ENCODE measurements around the gene MCU. TPM values are rescaled to one million over a fixed set of nuclear protein-coding genes. Genes with fewer than 3 reads are reported as not detected.

The MCU gene
- total RNA-seq, 1 experiment from 2014 or later, result 37.2 TPM

DNA sequence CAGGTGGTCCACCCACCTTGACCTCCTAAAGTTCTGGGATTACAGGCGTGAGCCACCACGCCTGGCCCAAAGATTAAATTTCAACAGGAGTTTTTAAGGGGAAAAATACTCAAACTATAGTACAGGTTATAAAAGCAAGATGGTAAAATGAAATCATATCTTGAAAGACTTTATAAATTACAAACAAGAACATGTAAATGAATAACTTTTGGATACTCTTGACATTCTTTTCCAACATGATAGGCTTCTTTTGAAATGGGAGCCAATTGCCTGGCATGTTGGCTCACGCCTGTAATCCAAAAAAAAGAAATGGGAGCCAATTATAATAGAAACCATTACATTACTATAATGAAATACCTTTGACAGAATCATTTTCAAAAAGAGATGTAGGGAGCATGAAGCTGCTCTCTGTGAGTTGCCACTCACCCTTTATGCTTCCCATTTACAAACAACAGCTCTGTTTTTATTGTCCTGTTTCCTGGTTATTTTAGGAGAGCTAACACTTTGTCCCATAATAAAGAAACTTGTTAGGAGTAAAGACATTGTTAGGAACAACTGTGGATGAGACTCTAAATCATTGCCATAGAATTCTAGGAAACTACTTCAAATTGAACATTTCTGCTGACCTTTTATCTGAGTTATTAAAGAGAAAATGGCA is 24.6 kb upstream of the MCU start (continued):
- TF ChIP-seq, protein P1, sequence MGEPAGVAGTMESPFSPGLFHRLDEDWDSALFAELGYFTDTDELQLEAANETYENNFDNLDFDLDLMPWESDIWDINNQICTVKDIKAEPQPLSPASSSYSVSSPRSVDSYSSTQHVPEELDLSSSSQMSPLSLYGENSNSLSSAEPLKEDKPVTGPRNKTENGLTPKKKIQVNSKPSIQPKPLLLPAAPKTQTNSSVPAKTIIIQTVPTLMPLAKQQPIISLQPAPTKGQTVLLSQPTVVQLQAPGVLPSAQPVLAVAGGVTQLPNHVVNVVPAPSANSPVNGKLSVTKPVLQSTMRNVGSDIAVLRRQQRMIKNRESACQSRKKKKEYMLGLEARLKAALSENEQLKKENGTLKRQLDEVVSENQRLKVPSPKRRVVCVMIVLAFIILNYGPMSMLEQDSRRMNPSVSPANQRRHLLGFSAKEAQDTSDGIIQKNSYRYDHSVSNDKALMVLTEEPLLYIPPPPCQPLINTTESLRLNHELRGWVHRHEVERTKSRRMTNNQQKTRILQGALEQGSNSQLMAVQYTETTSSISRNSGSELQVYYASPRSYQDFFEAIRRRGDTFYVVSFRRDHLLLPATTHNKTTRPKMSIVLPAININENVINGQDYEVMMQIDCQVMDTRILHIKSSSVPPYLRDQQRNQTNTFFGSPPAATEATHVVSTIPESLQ (CRISPR knock-in tag; IDR thresholded peaks at IDR 0.05), result no peak
- TF ChIP-seq ETV6 (CRISPR knock-in tag; IDR thresholded peaks at IDR 0.05), result no peak
- TF ChIP-seq, protein P2, sequence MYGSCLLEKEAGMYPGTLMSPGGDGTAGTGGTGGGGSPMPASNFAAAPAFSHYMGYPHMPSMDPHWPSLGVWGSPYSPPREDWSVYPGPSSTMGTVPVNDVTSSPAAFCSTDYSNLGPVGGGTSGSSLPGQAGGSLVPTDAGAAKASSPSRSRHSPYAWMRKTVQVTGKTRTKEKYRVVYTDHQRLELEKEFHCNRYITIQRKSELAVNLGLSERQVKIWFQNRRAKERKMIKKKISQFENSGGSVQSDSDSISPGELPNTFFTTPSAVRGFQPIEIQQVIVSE (CRISPR knock-in tag; IDR thresholded peaks at IDR 0.05; ENCODE audit: borderline replicate concordance), result no peak
- TF ChIP-seq, protein P3, sequence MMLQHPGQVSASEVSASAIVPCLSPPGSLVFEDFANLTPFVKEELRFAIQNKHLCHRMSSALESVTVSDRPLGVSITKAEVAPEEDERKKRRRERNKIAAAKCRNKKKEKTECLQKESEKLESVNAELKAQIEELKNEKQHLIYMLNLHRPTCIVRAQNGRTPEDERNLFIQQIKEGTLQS (CRISPR knock-in tag; conservative IDR thresholded peaks at IDR 0.05), result no peak
- TF ChIP-seq, protein P4, sequence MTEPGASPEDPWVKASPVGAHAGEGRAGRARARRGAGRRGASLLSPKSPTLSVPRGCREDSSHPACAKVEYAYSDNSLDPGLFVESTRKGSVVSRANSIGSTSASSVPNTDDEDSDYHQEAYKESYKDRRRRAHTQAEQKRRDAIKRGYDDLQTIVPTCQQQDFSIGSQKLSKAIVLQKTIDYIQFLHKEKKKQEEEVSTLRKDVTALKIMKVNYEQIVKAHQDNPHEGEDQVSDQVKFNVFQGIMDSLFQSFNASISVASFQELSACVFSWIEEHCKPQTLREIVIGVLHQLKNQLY (CRISPR knock-in tag; IDR thresholded peaks at IDR 0.05), result no peak
- TF ChIP-seq NFYB (CRISPR knock-in tag; conservative IDR thresholded peaks at IDR 0.05; ENCODE audit: low read depth), result no peak
- TF ChIP-seq ZNF121 (CRISPR knock-in tag; IDR thresholded peaks at IDR 0.05), result no peak

DNA sequence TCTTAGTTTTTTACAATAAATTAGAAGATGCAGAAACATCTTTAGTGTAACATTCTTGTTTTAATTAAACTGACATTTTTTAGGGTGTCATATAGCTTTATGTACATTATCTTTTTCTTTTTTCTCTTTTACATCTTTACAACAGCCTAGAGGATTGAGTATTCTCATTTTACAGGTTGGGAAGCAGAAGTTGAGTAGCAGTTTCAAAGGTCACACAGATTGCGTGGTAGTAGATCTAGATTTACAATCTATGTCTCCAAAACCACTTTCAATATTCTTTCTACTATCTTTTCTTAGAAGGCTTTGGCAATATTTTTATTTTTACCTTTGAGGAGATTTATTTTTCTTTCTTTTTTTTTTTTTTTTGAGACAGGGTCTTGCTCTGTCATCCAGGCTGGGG is 18.7 kb upstream of the MCU start:
- TF ChIP-seq JAZF1 (CRISPR knock-in tag; IDR thresholded peaks at IDR 0.05) (no peak), JUN (CRISPR knock-in tag; IDR thresholded peaks at IDR 0.05) (no peak), KAT7 (CRISPR knock-in tag; IDR thresholded peaks at IDR 0.05; ENCODE audit: borderline replicate concordance) (no peak), OVOL2 (CRISPR knock-in tag; IDR thresholded peaks at IDR 0.05; ENCODE audit: borderline replicate concordance) (no peak), NFATC4 (CRISPR knock-in tag; IDR thresholded peaks at IDR 0.05) (no peak), NFYB (CRISPR knock-in tag; conservative IDR thresholded peaks at IDR 0.05; ENCODE audit: low read depth) (no peak), FOXK1 (CRISPR knock-in tag; IDR thresholded peaks at IDR 0.05) (no peak), NFE2L1 (CRISPR knock-in tag; IDR thresholded peaks at IDR 0.05) (no peak), CBFB (CRISPR knock-in tag; IDR thresholded peaks at IDR 0.05; ENCODE audit: low read depth) (no peak), EMX1 (CRISPR knock-in tag; IDR thresholded peaks at IDR 0.05) (no peak), CREM (CRISPR knock-in tag; IDR thresholded peaks at IDR 0.05) (no peak), RELA (CRISPR knock-in tag; IDR thresholded peaks at IDR 0.05; ENCODE audit: borderline replicate concordance) (no peak), IRF2 (CRISPR knock-in tag; IDR thresholded peaks at IDR 0.05; ENCODE audit: borderline replicate concordance, low read depth) (no peak), SP1 (CRISPR knock-in tag; conservative IDR thresholded peaks at IDR 0.05) (no peak), CREB1 (CRISPR knock-in tag; IDR thresholded peaks at IDR 0.05) (no peak)
- TF ChIP-seq, protein P5, sequence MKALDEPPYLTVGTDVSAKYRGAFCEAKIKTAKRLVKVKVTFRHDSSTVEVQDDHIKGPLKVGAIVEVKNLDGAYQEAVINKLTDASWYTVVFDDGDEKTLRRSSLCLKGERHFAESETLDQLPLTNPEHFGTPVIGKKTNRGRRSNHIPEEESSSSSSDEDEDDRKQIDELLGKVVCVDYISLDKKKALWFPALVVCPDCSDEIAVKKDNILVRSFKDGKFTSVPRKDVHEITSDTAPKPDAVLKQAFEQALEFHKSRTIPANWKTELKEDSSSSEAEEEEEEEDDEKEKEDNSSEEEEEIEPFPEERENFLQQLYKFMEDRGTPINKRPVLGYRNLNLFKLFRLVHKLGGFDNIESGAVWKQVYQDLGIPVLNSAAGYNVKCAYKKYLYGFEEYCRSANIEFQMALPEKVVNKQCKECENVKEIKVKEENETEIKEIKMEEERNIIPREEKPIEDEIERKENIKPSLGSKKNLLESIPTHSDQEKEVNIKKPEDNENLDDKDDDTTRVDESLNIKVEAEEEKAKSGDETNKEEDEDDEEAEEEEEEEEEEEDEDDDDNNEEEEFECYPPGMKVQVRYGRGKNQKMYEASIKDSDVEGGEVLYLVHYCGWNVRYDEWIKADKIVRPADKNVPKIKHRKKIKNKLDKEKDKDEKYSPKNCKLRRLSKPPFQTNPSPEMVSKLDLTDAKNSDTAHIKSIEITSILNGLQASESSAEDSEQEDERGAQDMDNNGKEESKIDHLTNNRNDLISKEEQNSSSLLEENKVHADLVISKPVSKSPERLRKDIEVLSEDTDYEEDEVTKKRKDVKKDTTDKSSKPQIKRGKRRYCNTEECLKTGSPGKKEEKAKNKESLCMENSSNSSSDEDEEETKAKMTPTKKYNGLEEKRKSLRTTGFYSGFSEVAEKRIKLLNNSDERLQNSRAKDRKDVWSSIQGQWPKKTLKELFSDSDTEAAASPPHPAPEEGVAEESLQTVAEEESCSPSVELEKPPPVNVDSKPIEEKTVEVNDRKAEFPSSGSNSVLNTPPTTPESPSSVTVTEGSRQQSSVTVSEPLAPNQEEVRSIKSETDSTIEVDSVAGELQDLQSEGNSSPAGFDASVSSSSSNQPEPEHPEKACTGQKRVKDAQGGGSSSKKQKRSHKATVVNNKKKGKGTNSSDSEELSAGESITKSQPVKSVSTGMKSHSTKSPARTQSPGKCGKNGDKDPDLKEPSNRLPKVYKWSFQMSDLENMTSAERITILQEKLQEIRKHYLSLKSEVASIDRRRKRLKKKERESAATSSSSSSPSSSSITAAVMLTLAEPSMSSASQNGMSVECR (CRISPR knock-in tag; IDR thresholded peaks at IDR 0.05; ENCODE audit: borderline replicate concordance), result no peak
- TF ChIP-seq, protein P1 (CRISPR knock-in tag; IDR thresholded peaks at IDR 0.05), result no peak
- TF ChIP-seq, protein P6, sequence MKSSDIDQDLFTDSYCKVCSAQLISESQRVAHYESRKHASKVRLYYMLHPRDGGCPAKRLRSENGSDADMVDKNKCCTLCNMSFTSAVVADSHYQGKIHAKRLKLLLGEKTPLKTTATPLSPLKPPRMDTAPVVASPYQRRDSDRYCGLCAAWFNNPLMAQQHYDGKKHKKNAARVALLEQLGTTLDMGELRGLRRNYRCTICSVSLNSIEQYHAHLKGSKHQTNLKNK (CRISPR knock-in tag; IDR thresholded peaks at IDR 0.05), result no peak
- TF ChIP-seq, protein P7, sequence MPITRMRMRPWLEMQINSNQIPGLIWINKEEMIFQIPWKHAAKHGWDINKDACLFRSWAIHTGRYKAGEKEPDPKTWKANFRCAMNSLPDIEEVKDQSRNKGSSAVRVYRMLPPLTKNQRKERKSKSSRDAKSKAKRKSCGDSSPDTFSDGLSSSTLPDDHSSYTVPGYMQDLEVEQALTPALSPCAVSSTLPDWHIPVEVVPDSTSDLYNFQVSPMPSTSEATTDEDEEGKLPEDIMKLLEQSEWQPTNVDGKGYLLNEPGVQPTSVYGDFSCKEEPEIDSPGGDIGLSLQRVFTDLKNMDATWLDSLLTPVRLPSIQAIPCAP (CRISPR knock-in tag; IDR thresholded peaks at IDR 0.05), result no peak
- TF ChIP-seq, protein P8, sequence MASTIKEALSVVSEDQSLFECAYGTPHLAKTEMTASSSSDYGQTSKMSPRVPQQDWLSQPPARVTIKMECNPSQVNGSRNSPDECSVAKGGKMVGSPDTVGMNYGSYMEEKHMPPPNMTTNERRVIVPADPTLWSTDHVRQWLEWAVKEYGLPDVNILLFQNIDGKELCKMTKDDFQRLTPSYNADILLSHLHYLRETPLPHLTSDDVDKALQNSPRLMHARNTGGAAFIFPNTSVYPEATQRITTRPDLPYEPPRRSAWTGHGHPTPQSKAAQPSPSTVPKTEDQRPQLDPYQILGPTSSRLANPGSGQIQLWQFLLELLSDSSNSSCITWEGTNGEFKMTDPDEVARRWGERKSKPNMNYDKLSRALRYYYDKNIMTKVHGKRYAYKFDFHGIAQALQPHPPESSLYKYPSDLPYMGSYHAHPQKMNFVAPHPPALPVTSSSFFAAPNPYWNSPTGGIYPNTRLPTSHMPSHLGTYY (CRISPR knock-in tag; IDR thresholded peaks at IDR 0.05), result no peak
- H3K4me3 Mint-ChIP-seq, result no peak overlapping the region
- ChIA-PET CTCF (no interaction called here), POLR2A (no interaction called here)
- ATAC-seq, result no peak
- no peaks in the 10 kb centered on the region for H3K36me3 Mint-ChIP-seq
- DNase-seq (ENCODE audit: low spot score), result no peak
- H3K9me3 Mint-ChIP-seq, result no peaks in the 10 kb centered on the region
- H3K4me1 Mint-ChIP-seq, result no peaks in the 10 kb centered on the region
- H3K27me3 Mint-ChIP-seq (ENCODE audit: low read depth), result peaks cover 3% of the 10 kb centered on the region
- no peak overlapping the region for H3K27ac Mint-ChIP-seq
